ENCODE data around the gene FOXC1.

Gene FOXC1

GRCh38 chr6:1608222-1609040, 1.3 kb upstream of the FOXC1 start:
- no peaks in the 10 kb centered on the region for H3K36me3 ChIP-seq (ENCODE audit: control insufficient read depth, insufficient read depth, low read length)
- peaks cover 97% of the 10 kb centered on the region for H3K27me3 ChIP-seq (ENCODE audit: control insufficient read depth, insufficient read depth, low read length)
- no peak overlapping the region for H3K27ac ChIP-seq (ENCODE audit: low read depth, low read length)
- no peaks in the 10 kb centered on the region for H3K9me3 ChIP-seq (ENCODE audit: control insufficient read depth, insufficient read depth, low read depth, low read length)
- peak overlapping the region; percentile 55 for H3K4me3 ChIP-seq (ENCODE audit: low read depth, low read length)
- H3K9ac ChIP-seq (ENCODE audit: low read length): peak overlapping the region; percentile 21
- H3K4me1 ChIP-seq (ENCODE audit: control insufficient read depth, insufficient read depth, low read length): peaks cover 40% of the 10 kb centered on the region

- Histone ChIP-seq H3K9ac (ENCODE audit: low read length) (peak overlapping the region; percentile 17), H3K9me3 (ENCODE audit: control insufficient read depth, insufficient read depth, low read depth, low read length) (no peaks in the 10 kb centered on the region), H3K4me1 (ENCODE audit: control insufficient read depth, insufficient read depth, low read length) (peaks cover 40% of the 10 kb centered on the region), H3K4me3 (ENCODE audit: low read depth, low read length) (peak overlapping the region; percentile 55), H3K27me3 (ENCODE audit: control insufficient read depth, insufficient read depth, low read length) (peaks cover 97% of the 10 kb centered on the region), H3K36me3 (ENCODE audit: control insufficient read depth, insufficient read depth, low read length) (no peaks in the 10 kb centered on the region), H3K27ac (ENCODE audit: low read depth, low read length) (no peak overlapping the region)
Observed at GRCh38 chr6:1609041-1609647, 571 bp upstream of the FOXC1 start.

- Histone ChIP-seq H3K9ac (ENCODE audit: low read length) (peak overlapping the region; percentile 66), H3K9me3 (ENCODE audit: control insufficient read depth, insufficient read depth, low read depth, low read length) (no peaks in the 10 kb centered on the region), H3K4me1 (ENCODE audit: control insufficient read depth, insufficient read depth, low read length) (peaks cover 38% of the 10 kb centered on the region), H3K36me3 (ENCODE audit: control insufficient read depth, insufficient read depth, low read length) (no peaks in the 10 kb centered on the region), H3K27me3 (ENCODE audit: control insufficient read depth, insufficient read depth, low read length) (peaks cover 97% of the 10 kb centered on the region), H3K27ac (ENCODE audit: low read depth, low read length) (no peak overlapping the region), H3K4me3 (ENCODE audit: low read depth, low read length) (peak overlapping the region; percentile 63)
Observed at GRCh38 chr6:1610497-1611321, 994 bp downstream of the FOXC1 start.

GRCh38 chr6:1611322-1611571, 1.5 kb downstream of the FOXC1 start:
- Histone ChIP-seq H3K27me3 (ENCODE audit: control insufficient read depth, insufficient read depth, low read length) (peaks cover 97% of the 10 kb centered on the region), H3K4me3 (ENCODE audit: low read depth, low read length) (no peak overlapping the region), H3K9me3 (ENCODE audit: control insufficient read depth, insufficient read depth, low read depth, low read length) (no peaks in the 10 kb centered on the region), H3K4me1 (ENCODE audit: control insufficient read depth, insufficient read depth, low read length) (peaks cover 34% of the 10 kb centered on the region), H3K27ac (ENCODE audit: low read depth, low read length) (no peak overlapping the region), H3K36me3 (ENCODE audit: control insufficient read depth, insufficient read depth, low read length) (no peaks in the 10 kb centered on the region), H3K9ac (ENCODE audit: low read length) (no peak overlapping the region)

- Histone ChIP-seq H3K27ac (ENCODE audit: low read depth, low read length) (no peak overlapping the region), H3K4me3 (ENCODE audit: low read depth, low read length) (peak overlapping the region; percentile 52), H3K9me3 (ENCODE audit: control insufficient read depth, insufficient read depth, low read depth, low read length) (no peaks in the 10 kb centered on the region), H3K4me1 (ENCODE audit: control insufficient read depth, insufficient read depth, low read length) (peaks cover 33% of the 10 kb centered on the region), H3K36me3 (ENCODE audit: control insufficient read depth, insufficient read depth, low read length) (no peaks in the 10 kb centered on the region), H3K27me3 (ENCODE audit: control insufficient read depth, insufficient read depth, low read length) (peaks cover 97% of the 10 kb centered on the region), H3K9ac (ENCODE audit: low read length) (peak overlapping the region; percentile 53)
Observed at GRCh38 chr6:1611572-1612298, 2.0 kb downstream of the FOXC1 start.

- Histone ChIP-seq H3K27me3 (ENCODE audit: control insufficient read depth, insufficient read depth, low read length) (peaks cover 97% of the 10 kb centered on the region), H3K4me1 (ENCODE audit: control insufficient read depth, insufficient read depth, low read length) (peaks cover 32% of the 10 kb centered on the region), H3K9ac (ENCODE audit: low read length) (no peak overlapping the region), H3K4me3 (ENCODE audit: low read depth, low read length) (peak overlapping the region; percentile 52), H3K36me3 (ENCODE audit: control insufficient read depth, insufficient read depth, low read length) (no peaks in the 10 kb centered on the region), H3K9me3 (ENCODE audit: control insufficient read depth, insufficient read depth, low read depth, low read length) (no peaks in the 10 kb centered on the region), H3K27ac (ENCODE audit: low read depth, low read length) (no peak overlapping the region)
Observed at GRCh38 chr6:1612299-1612973, 2.7 kb downstream of the FOXC1 start.

- Histone ChIP-seq H3K4me1 (ENCODE audit: control insufficient read depth, insufficient read depth, low read length) (peaks cover 27% of the 10 kb centered on the region), H3K27ac (ENCODE audit: low read depth, low read length) (no peak overlapping the region), H3K4me3 (ENCODE audit: low read depth, low read length) (peak overlapping the region; percentile 52; the same call in 1 of the 2 replicates), H3K9me3 (ENCODE audit: control insufficient read depth, insufficient read depth, low read depth, low read length) (no peaks in the 10 kb centered on the region), H3K9ac (ENCODE audit: low read length) (no peak overlapping the region), H3K36me3 (ENCODE audit: control insufficient read depth, insufficient read depth, low read length) (no peaks in the 10 kb centered on the region), H3K27me3 (ENCODE audit: control insufficient read depth, insufficient read depth, low read length) (peaks cover 97% of the 10 kb centered on the region)
Observed at GRCh38 chr6:1612974-1613306, 3.2 kb downstream of the FOXC1 start.

GRCh38 chr6:1613346-1613687, 3.6 kb downstream of the FOXC1 start:
- no peaks in the 10 kb centered on the region for H3K36me3 ChIP-seq (ENCODE audit: control insufficient read depth, insufficient read depth, low read length)
- H3K4me1 ChIP-seq (ENCODE audit: control insufficient read depth, insufficient read depth, low read length): peaks cover 24% of the 10 kb centered on the region; the same call in 1 of the 2 replicates
- no peak overlapping the region for H3K27ac ChIP-seq (ENCODE audit: low read depth, low read length)
- H3K27me3 ChIP-seq (ENCODE audit: control insufficient read depth, insufficient read depth, low read length): peaks cover 97% of the 10 kb centered on the region
- no peaks in the 10 kb centered on the region for H3K9me3 ChIP-seq (ENCODE audit: control insufficient read depth, insufficient read depth, low read depth, low read length)
- peak overlapping the region; percentile 52 for H3K4me3 ChIP-seq (ENCODE audit: low read depth, low read length)
- H3K9ac ChIP-seq (ENCODE audit: low read length): peak overlapping the region; percentile 45

GRCh38 chr6:1613688-1614447, 4.2 kb downstream of the FOXC1 start:
- peaks cover 26% of the 10 kb centered on the region; the same call in 1 of the 2 replicates for H3K4me1 ChIP-seq (ENCODE audit: control insufficient read depth, insufficient read depth, low read length)
- peaks cover 97% of the 10 kb centered on the region for H3K27me3 ChIP-seq (ENCODE audit: control insufficient read depth, insufficient read depth, low read length)
- H3K9me3 ChIP-seq (ENCODE audit: control insufficient read depth, insufficient read depth, low read depth, low read length): no peaks in the 10 kb centered on the region

More at GRCh38 chr6:1613688-1614447, 4.2 kb downstream of the FOXC1 start:
- peak overlapping the region; percentile 52 for H3K4me3 ChIP-seq (ENCODE audit: low read depth, low read length)
- H3K27ac ChIP-seq (ENCODE audit: low read depth, low read length): no peak overlapping the region
- H3K36me3 ChIP-seq (ENCODE audit: control insufficient read depth, insufficient read depth, low read length): no peaks in the 10 kb centered on the region
- H3K9ac ChIP-seq (ENCODE audit: low read length): peak overlapping the region; percentile 71
